ENCODE data around the gene ZBTB32.
"Not testable (repeated sequence)": the region's sequence is repeated elsewhere in the genome, so short reads cannot be mapped to it uniquely, and the experiment has no call there.

ZBTB32 gene

GRCh38 chr19:35704218-35704617 is at the start of gene ZBTB32:
TSS of gene ZBTB32 (plus strand) at chr19:35704558. CDS start at chr19:35714627, 10,069 bp downstream.
- DNase-seq = no peak

GRCh38 chr19:35654828-35655227 is 49.5 kb upstream of the ZBTB32 start:
- DNase-seq = not testable (repeated sequence)

GRCh38 chr19:35655600-35655999 is 48.8 kb upstream of the ZBTB32 start:
- DNase-seq = no peak

- DNase-seq = no peak
Observed at GRCh38 chr19:35656700-35657099, 47.7 kb upstream of the ZBTB32 start.

GRCh38 chr19:35657904-35658700 is 46.3 kb upstream of the ZBTB32 start:
- DNase-seq = no peak

- DNase-seq = no peak
Observed at GRCh38 chr19:35661995-35662340, 42.4 kb upstream of the ZBTB32 start.

GRCh38 chr19:35663981-35664380 is 40.4 kb upstream of the ZBTB32 start:
- DNase-seq = no peak

- DNase-seq = no peak
Observed at GRCh38 chr19:35665157-35665556, 39.2 kb upstream of the ZBTB32 start.

GRCh38 chr19:35665604-35666003 is 38.8 kb upstream of the ZBTB32 start:
- no peak for DNase-seq

GRCh38 chr19:35666251-35666913 is 38.0 kb upstream of the ZBTB32 start, which contains the start of gene UPK1A:
TSS of gene UPK1A (plus strand) at chr19:35666517. CDS start at chr19:35666813, 296 bp downstream.
- DNase-seq = no peak

GRCh38 chr19:35669566-35669965 is 34.8 kb upstream of the ZBTB32 start:
- no peak for DNase-seq

- no peak for DNase-seq
Observed at GRCh38 chr19:35669974-35670373, 34.4 kb upstream of the ZBTB32 start.

GRCh38 chr19:35670686-35671085 is 33.7 kb upstream of the ZBTB32 start:
- no peak for DNase-seq

- no peak for DNase-seq
Observed at GRCh38 chr19:35671818-35672217, 32.5 kb upstream of the ZBTB32 start.

- peak; percentile 20 for DNase-seq
Observed at GRCh38 chr19:35673121-35673804, 31.1 kb upstream of the ZBTB32 start.

GRCh38 chr19:35675589-35676140 is 28.7 kb upstream of the ZBTB32 start:
- DNase-seq = no peak

- DNase-seq = no peak
Observed at GRCh38 chr19:35689836-35690235, 14.5 kb upstream of the ZBTB32 start.

GRCh38 chr19:35691106-35691505 is 13.3 kb upstream of the ZBTB32 start:
- DNase-seq = not testable (repeated sequence)

- no peak for DNase-seq
Observed at GRCh38 chr19:35692010-35692409, 12.3 kb upstream of the ZBTB32 start.

- no peak for DNase-seq
Observed at GRCh38 chr19:35693422-35693821, 10.9 kb upstream of the ZBTB32 start.

GRCh38 chr19:35693835-35694599 is 10.3 kb upstream of the ZBTB32 start:
- peak; percentile 89 for DNase-seq

- no peak for DNase-seq
Observed at GRCh38 chr19:35695895-35696422, 8.4 kb upstream of the ZBTB32 start.
